GF-D8 (cell line): Measurements from ENCODE around the gene RCAN2.
"Not testable (repeated sequence)": the region's sequence is repeated elsewhere in the genome, so short reads cannot be mapped to it uniquely, and the experiment has no call there.

ENCODE experiments used
- DNase-seq: peaks from one replicate; lab custom pipeline; 2025; lab: John Stamatoyannopoulos, UW

Gene RCAN2

DNA sequence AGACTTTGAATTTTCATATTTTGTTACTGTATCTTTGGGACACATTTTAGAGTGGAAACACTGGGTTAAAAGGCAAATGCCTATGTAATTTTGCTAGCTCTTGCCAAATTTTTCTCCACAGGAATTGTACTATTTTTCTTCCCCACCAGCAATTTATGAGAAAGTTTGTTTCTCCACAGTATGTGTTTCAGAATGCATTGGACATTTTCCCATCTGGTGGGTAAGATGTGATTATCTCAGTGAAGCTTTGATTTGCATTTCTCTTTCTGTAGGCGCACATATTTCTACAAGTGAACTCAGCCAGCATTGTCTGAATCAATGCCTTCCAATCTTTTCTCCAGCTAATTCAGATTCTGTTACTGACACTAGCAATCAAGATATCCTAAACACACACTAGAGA is 157.8 kb downstream of the RCAN2 start:
- DNase-seq, result no peak

DNA sequence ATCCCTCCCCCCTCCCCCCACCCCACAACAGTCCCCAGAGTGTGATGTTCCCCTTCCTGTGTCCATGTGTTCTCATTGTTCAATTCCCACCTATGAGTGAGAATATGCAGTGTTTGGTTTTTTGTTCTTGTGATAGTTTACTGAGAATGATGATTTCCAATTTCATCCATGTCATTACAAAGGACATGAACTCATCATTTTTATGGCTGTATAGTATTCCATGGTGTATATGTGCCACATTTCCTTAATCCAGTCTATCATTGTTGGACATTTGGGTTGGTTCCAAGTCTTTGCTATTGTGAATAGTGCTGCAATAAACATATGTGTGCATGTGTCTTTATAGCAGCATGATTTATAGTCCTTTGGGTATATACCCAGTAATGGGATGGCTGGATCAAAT is 158.8 kb downstream of the RCAN2 start:
- DNase-seq, result not testable (repeated sequence)

DNA sequence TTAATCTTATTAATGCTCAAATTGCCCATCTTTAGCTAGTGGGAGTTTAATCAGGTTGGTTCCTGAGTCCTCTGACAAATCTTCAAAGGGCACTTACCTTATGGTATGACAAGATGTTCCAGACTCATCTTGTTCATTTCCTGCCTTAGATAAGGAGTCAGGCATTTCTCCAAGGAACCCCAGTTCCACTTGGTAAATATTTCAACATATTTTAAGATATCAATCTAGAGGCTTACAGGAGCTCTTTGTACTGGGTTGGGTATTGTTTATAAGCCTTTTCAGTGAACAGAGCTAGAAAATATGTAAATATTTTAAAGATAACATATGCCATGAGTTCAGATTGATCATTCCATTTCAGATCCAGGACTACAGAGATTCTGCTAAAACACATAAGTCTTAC is 159.8 kb downstream of the RCAN2 start:
- no peak for DNase-seq

DNA sequence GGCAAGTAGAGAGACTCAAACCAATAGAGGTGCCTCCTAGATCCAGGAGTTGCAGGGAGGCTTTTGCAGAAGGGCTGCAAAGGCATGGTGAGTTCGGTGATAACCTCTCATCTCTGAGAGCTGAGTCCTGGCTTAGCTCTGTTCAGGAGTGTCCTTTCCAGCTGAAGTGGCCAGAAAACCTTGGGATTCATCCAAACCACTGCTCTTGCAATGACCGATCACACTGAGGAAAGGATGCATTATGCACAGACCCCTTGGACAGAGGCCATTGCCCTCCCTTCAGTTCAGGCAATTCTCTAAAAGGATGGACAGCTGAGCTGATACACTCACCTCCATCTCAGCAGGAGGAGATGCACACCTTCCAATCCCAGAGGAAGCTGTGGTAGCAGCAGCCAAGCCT is 161.7 kb downstream of the RCAN2 start:
- DNase-seq, result no peak

DNA sequence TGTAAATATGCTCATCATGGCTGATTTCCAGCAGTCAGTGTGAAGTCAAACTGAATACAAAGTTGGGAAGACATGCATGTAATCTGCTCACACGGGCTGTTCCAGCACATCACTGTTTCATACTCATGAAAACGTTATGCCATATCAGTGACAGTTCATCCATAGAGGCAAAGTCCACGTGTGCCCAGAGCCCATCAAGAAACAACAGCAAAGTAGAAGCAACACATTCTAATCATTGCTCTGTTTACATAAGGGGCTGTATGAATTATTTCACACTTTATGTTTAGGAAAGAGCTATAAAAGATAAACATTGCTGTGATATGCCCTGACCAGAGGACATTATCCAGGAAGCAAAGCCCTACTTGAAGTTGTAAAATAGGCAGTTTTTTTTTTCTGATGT is 163.5 kb downstream of the RCAN2 start:
- no peak for DNase-seq

DNA sequence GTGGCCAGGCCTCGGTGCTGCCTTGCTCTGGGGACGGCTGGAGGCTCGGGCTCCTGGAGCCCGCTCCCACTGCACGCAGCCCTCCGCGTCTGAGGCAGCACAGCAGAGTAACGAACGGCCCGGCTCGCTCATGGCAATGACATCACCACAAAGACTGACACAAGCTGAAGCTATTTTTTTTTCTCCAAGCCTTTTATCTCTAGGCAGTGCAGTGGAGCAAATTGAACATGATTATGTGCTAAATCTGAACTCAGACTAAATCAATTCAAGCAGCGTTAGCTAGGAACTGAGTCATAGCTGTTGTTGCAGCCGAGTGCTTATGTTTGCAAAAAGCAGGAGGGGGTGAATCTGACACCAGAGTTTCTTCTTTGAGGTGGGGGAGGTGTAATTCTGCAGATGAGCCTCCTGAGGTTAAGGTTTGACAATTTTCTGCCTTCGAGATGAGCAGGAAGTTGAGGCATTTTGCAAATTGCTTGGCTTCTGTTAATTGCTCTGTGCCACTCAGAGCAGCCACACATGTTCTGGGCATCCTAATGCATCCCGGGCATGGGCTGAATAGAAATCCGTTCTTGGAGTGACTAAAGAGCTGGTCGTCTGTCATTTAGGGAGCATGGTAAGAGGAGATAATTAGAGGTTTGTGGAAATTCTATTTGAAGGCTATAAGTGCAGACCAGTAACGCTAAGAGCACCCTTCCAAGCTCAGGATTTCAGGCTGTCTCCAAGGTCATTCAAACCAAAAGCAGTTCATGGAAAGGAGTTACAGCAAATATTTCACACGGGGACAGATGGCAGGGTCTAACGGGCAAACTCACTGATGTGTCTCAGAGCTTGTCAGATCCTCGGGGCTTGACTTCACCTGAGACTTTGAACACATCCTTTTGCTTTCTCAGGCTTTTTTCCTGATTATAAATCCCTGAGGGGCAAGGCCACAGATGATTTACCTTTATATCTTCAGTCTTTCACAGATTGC is 165.4 kb downstream of the RCAN2 start:
- DNase-seq, result no peak

DNA sequence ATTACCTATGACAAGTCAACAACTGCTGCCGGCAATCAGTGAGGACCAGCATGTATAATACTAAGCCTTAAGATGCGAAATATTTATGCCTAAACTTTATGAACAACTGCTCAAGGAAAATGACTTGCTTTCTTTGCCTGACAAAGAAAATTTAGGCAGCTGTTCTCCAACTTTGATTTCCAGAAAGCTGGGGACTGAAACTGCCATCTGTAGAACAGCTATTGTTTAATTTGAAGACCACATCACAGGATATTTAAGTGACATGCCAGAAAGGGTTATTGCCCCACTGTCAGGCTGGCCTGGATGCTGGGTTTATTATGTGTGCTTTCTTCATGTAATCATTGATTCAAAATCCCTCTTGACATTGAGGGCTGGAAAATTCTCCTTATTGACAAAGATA is 166.5 kb downstream of the RCAN2 start:
- DNase-seq, result no peak

DNA sequence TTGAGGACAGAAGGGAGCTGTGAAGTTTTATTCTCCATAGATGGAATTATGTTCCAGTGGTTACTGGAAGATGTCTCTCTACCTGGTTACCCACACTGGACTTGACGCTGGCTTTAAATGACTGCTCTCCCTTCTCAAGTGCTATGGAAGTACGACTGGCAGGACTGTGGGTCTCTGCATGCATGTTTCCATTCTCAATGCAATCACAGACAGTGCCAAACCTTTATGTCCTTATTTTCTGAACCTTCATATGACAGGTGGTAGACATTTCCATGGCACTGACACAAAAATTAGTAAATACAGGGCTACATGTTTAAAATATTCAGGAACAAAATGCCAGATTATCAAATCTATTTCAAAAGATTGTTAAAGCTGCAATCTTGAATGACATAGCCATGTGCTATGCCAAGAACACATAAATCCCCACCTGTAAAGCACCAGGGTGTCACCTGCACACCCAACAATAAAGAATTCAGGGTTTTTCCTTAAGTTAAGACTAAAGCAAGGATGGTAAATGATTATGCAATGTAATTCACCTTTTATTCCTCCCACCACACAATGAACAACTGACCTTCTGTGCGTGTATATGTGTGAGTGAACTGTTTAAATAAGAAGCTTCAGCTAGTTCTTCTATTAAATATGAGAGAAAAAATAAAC is 167.2 kb downstream of the RCAN2 start:
- DNase-seq, result no peak

DNA sequence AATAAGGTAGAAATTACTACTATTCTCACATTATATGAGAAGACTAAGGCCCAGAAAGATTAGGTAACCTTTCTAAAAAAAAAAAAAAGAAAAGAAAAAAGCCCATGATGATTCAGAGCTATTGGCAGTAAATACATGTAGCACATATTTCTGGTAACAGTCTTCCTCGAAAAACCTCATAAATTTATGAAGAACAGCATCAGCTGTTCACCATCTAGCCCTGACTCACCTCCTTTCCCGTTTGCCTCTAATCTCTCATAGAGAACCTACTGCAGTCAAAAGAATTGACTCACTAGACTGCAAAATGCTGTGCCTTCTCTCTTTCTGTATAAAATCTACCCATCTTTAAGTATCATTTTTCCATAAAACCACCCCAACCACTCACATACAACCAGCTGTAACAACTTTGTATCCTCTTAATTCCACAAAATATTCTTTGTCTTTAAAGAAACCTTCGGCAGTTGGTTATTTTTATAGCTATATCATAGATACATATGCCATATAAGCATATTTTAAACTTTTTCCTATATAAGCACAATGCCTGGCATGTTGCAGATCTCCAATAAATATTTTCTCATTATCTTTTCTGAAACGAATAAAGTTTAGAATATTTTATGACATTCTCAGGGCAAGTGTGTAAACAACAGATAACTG is 167.8 kb downstream of the RCAN2 start:
- no peak for DNase-seq

DNA sequence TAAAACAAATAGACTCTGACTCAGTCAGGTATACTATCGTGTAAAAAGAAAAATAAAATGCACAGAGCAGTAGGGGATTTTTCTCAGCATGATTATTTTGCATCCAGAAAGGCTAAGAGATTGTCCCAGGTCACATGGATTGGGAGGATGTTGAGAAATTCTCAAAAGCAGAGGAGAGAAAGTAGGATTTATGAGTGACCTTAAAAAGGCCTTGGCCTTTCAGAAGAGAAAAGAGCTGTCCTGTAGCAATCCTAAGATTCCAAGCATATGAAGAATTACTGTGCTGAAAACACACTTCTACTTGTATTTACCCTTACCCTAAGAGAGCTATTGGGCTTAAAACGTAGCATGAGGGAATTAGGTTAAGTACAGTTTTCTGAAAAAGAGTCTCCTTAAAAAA is 170.7 kb downstream of the RCAN2 start:
- no peak for DNase-seq

DNA sequence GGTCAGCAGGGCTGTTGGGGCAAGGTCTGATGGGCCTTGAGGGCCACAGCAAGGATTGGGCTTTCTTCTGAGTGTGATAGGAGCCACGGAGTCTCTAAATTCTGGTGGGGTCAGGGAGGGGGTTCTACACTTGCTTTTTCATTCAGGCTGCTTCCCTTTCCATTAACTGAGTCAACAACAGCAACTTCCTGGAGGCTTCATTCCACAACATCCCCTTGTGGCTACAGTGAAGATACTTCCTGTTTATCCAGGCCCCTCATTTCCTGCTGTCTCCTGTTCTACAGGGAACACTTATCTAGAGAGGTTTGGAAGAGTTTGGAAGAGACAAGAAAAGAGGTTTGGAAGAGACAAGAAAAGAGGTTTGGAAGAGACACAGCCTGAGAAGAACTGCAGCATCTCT is 175.7 kb downstream of the RCAN2 start:
- no peak for DNase-seq

DNA sequence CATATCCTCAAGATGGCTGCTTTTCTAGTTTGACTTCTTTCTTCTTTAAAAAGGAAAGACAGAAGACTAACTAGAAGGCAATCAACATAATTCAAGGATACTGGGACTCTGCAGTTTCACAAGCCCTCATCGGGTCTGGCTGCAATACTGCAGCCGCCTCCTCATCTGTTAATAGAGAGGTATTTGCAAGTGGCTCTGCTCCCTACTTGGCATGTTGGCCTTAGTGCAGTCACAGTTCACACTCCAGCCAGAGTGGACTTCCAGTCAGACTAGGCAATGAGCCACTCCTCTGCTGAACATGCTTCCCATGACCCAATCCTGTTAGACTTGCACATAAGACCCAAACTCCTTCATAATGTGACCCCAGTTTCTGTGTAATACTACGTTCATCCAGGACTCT is 178.6 kb downstream of the RCAN2 start:
- no peak for DNase-seq

DNA sequence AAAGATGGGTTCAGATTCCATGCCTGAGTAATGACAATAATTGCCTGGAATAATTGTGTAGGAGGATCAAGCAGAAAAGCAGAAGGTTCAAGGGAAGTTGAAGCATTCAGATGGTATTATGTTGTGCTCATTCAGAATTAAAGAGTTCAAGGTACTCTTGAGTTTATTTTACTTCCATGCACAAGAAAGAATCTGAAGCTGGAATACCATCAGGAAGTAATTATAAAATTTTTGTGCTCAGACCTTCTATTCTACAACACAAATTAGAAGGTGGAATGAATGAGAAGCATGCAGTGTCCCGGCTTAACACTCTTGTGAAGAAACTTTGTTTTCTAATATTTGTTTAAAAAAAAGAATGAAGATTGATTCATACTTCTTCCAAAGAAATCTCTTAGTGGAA is 181.1 kb downstream of the RCAN2 start:
- DNase-seq, result no peak

DNA sequence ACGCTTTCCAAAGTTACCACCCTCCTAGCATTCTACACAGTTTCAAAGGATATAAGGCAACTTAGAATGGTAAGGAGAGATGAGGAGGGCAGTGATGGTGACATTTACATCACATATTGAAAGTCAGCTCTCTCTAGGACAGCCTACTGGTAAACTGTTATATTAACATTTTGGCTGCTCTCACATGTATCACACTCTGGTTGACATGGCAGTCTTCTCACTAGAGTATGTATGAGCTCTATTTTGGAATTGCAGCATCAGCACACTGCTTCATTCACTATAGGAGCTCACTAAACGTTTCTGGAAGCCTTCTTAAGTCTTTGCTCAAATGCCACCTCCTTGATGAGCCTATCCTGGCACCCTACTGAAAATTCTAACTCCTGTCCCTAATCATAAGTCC is 184.8 kb downstream of the RCAN2 start:
- no peak for DNase-seq

DNA sequence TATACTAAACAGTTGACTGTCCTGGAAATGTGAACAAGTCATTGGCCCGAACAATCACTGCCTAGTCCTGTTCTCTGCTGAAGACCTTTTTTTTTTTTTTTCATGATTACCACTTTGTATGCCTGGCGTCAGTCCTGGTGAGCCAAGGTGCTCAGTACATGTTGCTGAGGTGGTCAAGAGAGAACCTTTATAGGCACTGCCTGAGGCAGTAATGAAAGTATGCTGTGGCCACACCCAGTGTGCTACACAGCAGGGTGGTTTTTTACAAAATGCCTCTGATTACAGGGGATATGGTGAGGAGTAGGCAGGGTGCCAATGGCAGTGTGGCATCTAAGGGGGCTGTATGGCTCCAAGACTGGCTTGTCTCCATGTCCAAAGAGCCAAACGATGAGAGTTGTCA is 185.4 kb downstream of the RCAN2 start:
- DNase-seq, result no peak

DNA sequence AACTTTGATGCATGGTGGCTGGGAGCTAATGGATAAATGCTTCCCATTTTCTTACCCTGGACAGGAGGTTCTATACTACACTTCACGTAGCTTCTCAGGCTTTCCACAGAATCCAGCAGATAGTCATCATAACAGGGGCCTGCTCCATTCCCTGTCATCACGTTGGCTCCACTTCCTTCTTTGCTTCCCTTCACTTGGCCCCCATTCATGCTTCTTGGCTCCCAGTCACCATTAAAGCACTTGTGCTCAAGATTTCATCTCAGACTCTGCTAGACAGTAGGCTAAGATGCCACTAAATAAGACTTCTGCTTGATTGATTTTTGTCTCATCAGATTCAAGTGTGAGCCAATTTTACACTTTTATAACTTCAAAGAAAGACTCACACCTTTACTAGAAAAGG is 186.0 kb downstream of the RCAN2 start:
- no peak for DNase-seq

DNA sequence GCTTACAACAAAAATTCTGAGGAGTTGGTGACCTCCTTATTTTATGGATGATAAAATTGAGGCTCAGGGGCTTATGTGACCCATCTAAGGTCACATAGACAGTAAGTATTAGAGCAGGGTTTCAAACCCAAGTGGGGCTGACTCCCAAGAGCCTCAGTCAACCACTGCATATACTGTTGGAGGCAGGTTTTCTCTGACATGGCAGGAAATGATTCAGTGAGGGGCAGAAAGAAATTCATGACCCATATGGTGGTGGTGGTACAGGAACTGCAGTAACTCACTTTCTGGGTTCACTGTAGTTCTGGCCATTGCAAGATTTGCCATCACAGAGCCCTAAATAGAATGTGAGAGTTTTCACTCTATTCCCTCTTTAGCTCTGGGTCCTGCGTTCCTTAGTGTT is 188.4 kb downstream of the RCAN2 start:
- DNase-seq, result no peak

DNA sequence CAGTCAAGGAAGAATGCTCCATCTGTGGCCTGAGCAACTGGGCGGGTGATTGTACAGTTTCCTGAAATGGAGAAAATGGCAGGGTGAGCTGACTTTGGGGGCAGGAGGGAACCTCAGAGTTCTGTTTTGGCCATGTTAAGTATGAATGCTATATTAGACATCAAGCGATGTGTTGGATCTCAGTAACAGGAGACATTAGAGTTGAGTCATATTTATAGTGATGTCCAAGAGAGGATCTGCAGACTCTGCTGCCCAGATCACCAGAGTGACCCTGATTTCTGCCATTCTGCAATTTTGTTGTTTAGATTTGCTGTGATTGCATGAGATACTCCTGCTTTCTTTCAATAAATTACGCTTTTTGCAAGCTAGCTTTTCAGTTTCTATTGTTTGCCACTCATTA is 189.1 kb downstream of the RCAN2 start:
- DNase-seq, result no peak

DNA sequence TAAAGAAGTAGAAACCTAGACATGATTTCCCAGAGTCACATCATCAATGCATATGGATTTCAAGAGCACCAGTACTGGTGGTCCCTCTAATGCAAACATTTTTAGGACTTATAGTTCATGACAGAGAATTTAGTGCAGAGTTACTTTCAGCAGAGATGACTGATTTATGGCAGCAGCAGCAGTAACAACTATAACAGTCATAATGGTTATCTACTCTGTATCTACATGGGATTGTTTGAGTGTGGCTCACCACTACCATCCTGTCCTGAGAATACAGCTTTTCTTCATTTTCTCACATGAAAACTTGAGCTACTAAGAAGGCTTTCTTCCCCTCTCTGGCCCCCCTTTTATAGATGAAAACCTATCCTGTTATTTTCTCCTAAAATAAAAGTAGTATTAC is 192.0 kb downstream of the RCAN2 start:
- no peak for DNase-seq

DNA sequence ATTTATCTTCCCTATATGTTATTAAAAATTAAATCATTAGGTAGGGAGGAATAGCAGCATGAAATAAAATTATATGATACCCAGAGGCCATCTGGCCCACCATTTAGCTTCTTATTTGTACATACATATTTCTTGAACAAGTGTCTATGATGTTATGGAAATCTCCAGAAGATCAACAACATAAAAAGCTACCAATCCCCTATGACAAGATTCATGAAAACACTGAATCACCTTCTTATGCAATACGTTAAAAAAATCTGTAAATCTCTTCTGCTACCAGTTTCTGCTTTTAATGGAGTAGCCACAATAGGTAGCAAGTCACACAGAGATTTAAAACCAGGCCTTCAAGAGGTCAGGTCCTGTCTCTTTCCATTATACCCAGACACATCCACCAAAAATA is 194.7 kb downstream of the RCAN2 start:
- DNase-seq, result no peak

DNA sequence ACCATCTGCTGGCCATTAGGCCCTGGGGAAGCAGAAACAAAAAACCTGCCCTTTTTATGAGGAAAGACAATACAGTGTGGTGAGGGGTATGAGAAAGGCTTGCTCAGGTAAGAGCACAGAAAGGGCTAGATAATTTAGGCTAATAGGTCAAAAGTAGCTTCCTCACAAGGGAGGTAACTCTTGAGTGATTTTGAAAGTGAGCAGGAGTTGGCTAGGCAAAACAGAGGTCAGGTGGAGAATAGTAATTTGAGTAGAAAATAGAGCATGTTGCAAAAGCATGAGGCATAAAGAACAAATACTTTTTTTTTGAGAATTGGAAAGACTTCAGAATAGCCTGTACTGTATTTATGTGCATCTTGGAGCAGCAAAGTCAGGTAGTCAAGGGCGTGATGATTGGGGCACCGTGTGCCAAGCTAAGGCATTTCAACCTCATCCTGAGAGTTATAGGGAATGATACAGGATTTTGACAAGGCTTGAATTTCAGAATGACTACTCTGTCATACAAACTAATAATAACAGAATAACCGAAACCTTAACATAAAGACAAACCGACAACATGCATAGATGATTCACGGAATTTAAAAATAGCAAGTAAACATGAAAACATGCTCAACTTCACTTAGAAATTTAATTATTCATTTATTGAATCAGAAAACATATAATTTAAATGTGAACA is 197.5 kb downstream of the RCAN2 start:
- DNase-seq, result no peak

DNA sequence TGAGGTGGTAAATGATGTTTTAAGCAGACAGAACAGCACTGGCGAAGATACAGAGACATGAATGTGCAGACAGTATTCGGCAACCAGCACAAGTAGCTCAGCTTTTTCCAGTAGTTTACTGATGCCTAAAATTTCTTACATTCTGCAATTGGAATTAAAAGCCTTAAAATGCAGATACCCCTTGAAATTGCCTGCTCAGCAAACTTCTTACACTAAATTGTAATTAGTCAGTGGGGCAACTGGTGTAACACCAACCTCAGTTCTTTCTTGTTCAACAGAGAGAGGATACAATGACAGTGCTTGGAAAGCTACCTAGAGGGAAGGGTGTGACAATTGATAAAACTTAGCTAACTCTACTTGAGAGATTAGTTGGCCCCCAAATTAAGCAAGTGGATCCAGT is 199.4 kb downstream of the RCAN2 start:
- DNase-seq, result no peak

DNA sequence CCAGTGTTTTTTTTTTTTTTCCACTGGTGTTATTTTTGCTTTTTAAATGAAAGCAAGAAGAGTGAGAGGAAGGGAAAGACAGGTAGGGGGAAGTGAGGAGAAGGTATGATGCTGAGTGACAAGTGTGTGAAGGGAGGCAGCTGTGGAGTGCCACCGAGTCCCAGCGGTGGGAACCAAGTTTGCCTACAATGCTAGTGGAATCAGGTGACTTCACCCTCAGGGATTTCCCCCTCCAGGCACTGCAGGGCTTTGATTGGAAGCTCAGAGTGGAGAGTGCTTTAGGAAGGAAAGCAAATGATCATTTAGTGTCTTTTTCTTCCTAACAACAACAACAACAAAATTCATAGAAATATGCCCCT is 200.0 kb downstream of the RCAN2 start:
- no peak for DNase-seq
